CD4-positive, alpha-beta T cell treated with Interleukin-1 beta for 1 hour (primary cell): Measurements from ENCODE around the gene RAMP1.

Experiments
- DNase-seq, 2 donors: peaks; one replicate each; pipeline ENCODE4 v3.0.0-alpha.2; 2020 to 2022

RAMP1 gene

DNA sequence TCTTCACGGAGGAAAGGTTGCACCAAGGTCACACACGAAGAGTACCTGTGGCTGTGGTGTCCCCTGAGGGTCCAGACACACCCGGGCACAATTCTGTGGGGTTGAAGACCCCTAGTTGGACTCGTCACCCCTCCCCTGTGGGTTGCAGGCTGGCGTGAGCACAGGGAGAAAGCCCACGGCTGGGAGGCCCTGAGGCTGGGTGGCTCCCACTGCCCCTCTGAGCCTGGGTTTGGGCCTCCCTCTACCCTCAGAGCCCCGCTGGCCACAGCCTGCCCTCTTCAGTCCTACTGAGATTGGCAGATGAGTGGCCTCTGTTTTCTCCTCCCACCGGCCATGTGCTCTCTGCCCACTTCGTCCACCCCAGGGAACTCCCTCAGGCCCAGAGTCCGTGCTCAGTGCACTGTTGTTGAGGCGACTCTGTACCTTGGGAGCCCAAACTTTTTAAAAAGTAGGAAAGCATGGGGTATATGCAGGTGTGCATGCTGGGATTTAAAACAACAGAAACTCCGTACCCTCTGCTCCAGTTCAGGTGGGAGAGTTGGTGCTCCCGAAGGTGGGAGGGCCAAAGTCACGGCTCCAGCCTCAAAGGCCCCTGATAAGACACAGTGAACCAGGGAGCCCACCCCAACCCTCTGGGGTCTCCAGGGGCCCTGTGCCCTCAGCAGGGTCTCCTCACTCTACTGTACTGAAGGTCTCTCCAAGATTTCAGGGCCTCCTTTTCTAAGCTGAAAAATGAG is 19.1 kb downstream of the RAMP1 start:
- DNase-seq = no peak

DNA sequence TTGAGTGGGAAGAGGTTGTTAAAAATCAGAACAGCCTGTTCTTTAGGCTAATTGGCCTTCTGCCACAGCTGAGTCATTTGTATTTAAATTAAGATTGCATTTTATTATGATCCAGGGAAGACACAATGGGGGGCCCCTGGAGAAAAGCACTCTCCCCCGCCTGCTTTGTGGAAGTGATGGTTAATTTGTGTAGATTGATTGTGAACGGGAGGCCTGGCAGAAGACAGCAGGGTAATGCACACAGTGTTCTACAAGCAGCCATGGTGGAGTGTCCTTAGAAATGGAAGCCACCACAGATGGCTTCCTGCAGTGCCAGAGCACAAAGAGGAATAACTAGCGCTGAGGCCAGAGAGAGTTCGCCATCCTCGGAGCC is 19.6 kb downstream of the RAMP1 start:
- no peak for DNase-seq

DNA sequence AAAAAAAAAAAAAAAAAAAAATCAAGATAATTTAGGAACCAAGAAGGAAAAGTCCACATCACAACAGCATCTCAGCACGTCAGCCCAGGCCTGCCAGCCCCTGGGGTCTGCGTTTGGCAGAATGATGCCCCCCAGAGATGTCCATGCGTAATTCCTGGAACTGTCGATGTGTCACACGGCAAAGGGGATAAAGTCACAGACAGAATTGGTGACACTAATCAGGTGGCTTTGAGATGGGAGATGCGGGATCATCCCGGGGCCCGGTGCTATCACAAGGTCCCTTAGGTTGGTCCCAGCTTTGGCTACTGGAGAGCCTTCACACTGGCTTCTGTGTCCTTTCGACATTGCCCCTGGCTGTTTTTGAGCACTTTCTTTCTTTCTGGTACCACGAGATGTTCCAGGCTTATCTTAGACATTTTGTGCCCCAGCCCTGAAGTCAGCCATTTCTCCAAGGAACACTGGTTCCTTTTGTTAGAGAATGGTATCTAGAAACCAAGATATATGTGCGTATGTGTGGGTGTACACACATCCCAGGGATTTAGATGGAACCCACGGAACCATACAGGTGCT is 20.7 kb downstream of the RAMP1 start:
- DNase-seq = no peak

DNA sequence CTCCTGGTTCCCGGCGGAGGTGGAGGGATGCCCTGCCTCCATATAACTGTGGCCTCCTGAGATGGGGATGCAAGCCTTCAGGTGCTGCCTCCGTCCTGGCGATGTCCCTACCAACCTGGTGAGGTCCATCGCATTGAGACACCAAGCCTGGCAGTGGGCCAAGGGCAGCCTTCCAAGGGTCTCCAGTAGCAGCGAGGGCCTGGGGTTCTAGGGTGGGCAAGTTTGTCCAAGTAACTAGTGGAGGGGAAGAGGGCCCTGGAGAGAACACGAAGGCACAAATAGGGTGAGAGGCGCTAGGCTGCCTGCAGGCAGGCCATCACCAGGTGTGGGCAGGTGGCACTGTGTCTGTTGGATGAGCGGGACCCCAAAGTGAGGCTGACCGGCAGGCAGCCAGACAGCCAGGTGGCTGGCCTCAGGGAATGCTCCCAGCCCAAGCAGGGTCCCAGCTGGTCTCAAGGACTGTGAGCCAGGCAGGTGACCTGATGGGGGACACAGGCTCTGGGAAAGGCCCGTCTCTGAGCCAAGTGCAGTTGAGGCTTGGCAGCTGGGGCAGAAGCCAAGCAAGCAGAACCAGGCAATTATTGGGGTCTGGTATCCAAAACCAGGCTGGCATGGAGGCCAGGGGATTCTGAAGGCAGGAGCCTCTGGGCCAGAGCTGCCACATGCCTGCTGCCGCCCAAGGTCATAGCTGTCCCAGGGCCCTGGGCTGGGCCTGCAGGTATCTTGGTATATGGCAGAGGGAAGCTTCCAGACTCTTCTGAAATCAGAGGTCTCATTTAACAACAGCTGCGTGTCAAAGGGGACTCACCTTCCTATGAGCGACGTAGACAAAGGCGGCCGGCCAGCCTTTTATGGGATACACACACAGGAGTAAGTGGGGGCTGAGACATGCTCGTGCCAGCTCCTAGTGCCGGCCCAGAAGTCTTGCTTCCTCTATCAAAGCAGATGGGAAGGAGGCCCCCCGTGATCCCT is 23.4 kb downstream of the RAMP1 start:
- no peak for DNase-seq

DNA sequence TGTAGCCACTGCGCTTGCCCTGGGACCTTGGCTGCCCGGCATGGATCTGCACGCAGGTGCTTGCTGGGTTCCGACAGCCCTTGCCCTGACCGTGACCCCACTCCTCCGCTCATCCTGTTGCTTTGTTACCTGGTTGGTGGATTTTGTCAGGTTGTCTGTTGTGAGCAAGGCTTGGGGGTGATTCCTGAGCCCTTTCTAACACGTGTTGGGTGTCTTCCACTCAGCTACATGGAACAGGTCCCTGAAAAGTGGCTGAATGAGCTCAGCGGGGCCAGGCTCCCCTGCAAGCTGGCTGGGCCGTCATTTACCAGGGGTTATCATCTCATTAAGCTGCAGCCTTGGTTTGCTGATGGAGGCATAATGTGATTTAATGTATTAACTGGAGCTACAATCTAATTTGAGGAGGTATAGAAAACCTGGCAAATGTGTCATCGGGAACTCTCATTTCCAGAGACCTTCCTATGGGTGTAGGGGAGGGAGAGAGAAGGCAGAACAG is 24.6 kb downstream of the RAMP1 start:
- no peak for DNase-seq

DNA sequence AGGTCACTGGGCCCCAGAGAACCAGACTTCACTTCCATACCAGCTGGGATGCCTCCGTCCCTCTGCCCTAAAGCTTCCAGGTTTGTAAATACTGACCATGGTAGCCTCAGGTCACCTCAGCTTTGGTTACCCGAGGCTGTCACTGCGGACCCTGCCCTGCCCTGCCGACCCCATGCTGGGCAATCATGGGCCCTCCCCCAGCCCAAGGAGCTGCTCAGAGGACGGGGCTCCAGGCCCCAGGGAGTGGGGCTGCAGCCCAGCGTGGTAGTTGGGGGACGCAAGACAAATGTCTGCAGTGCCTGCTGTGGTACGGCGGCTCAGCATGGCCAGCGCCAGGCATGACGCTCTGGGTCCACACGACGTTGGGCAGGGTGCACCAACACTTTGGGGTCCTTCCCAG is 25.3 kb downstream of the RAMP1 start:
- DNase-seq = no peak

DNA sequence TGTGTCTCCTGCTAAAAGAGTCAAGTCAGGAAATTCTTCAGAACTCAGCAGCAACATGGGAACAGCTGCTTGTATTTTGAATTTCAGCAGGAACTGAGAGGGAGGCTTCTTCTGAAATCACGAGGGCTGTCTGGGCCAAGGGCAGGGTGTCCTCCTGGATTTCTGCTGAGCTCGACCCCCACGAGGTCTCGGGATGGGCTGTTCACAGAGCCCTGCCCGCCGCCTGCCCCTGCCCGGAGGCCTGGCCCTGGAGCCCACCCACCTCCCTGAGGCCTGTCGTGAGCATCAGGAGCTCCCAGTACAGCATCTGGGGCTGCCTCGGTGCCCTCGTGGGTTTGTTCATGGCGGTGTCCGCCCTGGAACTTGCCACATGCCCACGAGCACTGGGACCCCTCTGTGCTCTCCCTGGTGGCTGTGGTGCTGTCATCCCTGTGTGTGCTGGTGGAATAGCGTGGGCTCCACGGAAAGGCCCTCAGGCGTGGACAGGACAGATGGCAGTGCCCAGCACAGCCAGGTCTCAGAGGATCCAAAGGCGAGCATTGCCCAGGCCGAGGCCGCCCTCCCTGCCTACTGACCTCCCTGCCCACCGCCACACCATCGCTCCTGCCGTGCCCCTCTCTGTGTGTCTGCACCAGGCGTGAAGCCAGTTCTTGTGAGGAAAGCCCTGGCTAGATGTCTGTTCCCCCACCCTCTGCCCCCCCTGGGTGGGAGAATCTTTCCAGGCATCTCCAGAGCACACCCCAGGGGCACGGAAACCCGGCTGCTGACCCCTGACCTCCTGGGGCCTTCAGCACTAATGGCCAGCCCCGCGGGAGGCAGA is 25.9 kb downstream of the RAMP1 start:
- DNase-seq = no peak

DNA sequence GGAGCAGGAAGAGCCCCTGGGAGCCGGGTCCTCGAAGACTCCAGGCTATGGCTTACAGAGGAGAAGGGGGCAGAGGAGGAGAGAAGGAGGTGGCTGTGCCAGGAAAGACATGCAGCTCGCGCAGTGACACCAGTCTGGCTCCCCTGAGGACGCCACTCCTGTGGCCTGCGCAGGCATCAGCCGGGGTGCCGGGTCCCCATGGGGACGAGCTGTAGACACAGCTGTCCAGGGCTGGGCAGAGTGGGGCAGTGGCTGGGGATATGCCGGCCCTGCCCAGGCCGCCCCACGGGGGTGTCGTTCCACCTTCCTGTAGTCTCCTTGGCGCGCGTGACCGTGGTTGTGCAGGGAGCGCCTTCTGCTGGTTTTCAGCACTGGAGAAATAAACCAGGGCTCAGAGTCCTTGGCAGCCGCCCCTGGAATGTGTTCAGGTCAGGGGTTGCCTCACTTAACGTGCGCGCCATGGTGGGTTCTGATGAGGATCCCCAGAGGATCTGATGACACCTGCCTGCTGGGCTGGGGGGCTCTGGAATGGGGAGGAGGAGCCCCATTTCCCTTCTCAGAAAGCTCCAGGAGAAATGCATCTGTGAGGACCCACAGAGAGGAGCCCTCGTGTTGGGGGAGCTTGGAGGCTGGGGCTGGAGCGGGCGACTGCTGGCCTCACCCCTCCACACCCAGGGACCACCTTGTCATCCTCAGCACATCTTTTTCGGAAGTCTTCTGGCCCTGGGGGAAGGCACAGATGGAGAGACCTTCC is 26.7 kb downstream of the RAMP1 start:
- DNase-seq = no peak

DNA sequence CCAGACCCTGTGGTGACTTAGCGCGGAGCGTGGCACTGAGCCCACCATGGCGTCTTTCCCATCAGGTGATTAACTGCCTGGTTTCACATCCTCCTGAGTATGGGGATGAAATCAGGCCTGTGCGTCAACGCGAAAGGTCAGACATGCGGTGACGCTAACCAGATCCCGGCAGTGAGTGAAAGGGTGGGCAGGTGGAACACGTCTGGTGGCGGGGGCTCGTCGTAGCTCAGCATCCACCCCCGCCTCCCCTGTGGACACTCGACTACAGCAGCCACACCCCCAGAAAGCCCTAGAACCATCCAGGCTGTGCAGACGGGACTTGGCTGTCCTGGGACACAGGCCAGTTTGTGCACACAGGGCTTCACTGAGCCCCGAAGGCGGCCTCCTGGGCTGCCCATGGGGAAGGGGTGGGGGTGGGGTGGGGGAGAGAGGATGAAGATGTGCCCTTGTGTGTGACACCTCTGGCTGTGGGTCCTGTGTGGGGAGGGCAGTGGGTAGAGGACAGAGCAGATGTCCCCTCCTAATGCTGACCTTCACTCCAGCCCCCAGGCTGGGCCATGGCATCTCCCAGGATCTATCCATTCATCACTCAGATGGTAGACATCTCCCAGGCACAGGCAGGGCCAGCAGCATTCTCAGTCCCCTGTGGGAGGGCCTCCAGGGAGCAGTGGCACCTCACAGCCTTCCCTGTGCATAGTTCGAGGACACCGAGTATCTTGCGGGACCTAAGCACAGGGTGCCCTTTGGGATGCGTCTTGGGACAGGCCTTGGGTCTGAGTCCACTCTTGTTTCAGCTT is 27.5 kb downstream of the RAMP1 start:
- no peak for DNase-seq

DNA sequence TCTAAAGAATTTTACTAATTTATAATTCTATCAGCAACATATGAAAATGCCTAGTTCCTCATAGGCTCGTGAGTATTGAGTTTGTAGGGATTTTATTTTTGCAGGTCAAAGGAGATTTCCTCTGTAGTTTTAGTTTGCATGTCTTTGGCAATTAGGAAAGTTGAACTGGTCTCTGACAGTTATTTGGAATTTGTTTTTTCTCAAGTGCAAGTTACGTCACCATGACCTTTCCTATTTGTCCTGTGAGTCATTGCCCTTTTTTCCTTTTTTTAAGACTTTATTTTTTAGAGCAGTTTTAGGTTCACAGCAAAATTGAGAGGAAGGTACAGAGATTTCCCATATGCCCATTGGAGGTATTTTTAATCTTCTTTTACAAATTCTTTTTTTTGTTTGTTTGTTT is 29.0 kb downstream of the RAMP1 start:
- DNase-seq = no peak

DNA sequence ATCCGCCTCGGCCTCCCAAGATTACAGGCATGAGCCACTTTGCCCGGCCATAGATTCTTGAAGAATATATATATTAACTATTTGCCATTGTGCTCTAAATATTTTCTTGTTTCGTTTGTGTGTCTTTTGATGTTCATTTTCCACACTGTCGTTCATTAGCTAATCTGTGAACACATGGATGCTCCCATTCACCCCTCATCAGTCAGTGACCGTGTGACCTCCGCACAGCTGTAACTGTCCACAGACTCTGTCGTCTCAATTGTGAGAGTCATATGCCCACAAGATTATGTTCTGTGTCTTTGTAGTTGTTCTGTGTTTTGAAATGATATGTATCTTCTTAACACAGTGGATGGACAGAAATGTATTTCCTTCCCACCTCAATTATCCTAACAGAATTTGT is 29.6 kb downstream of the RAMP1 start:
- DNase-seq = no peak

DNA sequence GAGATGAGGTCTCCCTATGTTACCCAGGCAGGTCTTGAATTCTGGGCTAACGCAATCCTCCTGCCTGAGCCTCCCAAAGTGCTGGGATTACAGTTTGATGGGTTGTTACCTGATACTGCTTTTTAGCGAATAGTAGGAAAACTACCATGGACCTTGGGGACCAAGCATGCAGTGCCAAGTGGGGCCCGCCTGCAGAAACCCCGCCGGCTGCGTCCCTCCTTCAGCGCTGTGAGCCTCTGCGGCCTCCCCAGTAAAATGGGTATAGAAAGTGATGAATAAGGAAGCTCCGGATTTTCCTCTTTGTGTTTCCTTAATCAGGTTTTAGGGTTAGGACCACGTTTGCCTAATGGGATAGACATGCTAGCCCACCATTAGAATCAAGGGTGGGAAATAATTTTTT is 30.4 kb downstream of the RAMP1 start:
- no peak for DNase-seq

DNA sequence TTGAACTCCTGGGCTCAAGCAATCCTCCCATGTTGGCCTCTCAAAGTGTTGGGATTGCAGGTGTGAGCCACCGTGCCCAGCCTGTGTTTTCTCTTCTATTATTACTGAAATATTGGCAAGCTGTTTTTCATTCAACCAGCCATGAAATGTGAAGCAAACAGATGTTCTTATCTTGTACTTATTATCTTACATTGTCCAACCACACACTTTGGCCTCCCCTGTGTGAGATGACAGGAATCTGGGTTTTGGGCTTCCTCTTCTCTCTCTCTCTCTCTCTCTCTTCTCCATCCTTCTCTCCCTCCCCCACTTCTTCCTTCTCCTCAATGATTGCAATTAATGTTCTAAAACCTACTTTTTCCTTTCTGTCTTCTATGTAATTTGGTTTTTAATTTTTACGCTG is 33.1 kb downstream of the RAMP1 start:
- no peak for DNase-seq

DNA sequence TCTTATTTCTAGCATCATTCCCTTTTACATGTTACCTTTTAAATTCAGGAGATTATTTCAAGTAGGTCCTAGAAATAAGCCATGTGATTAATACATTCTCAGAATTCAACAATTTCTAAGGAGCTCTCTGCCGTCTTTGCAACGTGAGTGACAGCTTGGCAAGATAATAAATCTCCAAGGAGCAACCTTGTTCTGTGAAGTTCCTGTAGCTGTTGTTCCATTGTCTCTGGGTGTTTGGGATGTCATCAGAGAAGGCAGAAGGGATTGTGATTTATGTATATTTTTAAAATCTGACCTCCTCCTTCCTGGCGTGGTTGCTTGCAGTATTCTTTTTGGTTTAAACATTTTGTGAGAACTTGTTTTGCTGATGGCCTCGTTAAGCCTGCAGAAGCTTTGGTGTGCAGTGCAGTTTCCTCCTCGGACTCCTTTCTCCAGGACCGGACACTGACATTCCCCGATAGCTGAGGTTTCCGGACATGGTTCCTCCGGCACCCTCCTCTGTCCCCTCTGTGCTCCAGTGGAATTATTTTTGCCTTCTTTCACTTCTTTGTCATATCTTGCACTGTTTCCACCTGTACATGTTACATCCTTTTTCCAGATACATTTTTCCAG is 33.7 kb downstream of the RAMP1 start:
- no peak for DNase-seq

DNA sequence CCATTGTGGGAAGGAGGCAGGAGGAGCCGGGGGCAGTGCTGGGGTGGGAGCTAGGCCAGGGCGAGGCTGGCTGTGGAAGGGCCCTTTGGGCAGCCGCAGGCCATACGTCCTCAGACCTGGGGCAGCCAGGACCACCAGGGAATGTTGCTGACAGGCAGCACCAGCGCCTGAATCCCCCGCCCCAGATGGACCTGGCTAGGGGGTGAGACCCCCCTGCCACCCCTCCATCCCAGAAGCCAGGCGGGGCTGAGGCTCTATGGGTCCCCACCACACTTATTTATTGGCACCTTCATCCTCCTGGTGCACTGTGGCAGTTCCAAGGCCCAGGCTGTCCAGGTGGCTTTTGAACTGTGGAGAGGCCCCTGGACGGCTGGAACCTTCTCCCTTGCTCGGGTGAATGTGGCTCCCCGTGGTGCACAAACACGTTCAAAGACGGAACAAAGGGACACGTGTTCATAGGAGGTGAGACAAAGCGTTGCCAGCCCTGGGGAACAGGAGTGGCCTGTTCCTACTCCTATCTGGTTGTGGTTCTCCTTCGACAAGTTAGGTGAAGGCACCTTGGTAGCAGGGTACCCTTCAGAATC is 35.1 kb downstream of the RAMP1 start:
- DNase-seq = no peak

DNA sequence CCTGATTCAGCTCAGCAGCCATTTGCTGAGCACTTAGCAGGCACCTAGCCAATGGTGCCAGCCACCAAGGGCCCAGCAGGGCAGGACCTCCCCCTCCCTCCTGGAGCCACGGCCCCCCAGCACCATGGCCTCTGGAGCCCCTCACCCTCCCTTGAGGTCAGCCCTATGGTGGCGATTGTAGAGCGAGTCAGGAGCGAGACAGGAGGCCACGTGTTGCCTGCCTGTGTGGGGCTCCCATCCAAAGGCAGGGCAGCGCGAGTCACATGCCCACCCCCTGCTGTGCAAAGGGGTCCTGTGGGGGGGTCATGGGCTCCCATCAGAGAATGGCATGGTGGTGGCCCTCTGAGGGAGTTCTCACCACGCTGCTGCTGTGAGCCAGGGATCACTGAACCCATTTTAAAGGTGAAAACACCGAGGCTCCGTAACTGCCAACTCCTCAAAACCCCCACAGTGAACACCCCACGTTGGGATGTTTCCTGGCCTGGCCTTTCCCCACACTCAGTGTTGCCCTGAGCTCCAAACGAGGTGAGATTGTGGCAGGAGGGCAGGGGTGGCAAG is 35.6 kb downstream of the RAMP1 start:
- no peak for DNase-seq

DNA sequence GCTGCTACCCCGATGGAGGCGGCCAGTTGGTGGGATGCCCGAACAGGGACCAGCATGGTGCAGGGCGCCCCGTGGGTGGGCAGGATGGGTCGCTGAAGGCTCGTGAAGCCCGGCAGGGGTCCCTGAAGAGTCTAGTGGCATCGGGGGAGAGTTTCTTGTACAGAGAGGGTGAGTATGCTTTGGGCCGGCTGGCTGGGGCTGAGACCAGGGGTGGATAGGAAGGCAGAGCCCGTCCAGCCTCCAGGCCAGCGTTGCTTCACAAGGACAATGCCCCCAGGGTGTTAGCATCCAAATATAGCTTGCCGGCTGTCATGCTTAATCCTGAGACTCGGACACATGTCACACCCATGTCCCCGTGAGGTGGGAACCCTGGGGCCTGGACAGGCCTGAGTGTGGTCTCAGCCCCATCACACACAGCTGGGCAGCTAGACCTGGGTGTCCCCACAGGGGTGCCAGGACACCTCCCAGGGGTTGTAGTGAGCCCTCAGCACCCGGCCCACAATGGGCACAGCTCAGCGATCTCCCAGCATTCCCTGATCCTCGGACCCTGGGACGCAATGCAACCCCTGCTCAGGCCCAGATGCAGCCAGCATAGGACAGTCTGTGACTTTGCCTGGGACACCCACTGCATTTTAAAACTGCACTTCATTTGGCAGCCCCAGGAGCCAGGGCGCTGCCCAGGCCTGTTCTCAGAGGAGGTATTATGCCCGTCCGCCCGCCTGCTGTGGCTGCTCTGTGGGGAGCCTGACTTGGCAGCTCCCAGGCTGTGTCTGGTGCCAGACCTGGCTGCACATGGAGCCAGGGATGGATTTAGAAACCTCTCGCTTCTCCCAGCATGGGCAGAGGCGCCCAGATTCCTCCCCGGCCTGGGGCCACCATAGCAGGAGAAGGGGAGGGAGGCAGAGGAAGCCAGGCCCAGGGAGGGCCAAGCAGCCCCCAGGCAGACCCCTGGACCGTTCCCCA is 36.4 kb downstream of the RAMP1 start:
- DNase-seq = no peak

DNA sequence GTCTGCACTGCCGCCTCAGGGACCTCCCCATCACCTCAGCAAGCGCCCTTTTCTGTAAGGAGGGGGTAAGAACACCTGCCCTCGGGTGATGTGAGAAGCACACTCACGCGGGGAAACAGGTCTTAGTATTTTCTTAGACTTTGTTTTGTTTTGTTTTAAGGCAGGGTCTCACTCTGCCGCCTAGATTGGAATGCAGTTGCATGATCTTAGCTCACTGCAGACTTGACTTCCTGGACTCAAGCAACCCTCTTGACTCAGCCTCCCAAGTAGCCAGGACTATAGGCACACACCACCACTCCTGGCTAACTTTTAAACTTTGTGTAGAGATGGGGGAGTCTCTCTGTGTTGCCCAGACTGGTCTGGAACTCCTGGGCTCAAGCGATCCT is 37.1 kb downstream of the RAMP1 start:
- no peak for DNase-seq

DNA sequence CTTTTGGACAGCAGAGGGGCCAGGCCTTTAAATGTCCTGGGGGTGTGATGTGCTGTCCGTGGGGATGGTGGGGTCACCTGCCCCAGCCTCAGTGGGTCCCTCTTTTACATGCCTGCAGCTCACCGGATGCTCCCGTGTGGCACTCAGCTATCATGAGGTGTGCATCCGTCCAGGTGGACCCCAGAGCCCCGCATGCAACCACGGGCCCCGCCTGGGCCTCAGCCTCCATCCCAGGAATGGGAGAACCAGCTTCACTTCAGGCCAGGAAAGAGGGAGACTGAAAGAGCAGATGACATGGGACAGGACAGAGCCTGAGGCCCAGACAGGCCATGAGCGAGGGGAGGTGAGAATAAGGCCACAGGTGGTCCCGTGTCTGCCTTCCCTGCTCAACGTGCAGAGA is 37.5 kb downstream of the RAMP1 start:
- DNase-seq = no peak
